Large intestine (tissue), 3 donors: Measurements from ENCODE around the gene MBOAT1. TPM values are rescaled to one million over a fixed set of nuclear protein-coding genes. Genes with fewer than 3 reads are reported as not detected.

Experiments used
- DNase-seq, 2 donors: peaks; one replicate each; pipeline versions ENCODE4 v3.0.0 to v3.0.0-alpha.2; 2013
- H3K27ac ChIP-seq: one replicate; pipeline ENCODE4 v1.5.1; 2013; ENCODE audit warnings: low read length
- H3K27me3 ChIP-seq: 2 replicates; pipeline ENCODE4 v1.6.1; 2013; ENCODE audit warnings: low read length; ENCODE audit not compliant: control insufficient read depth, insufficient read depth
- H3K36me3 ChIP-seq: 2 replicates; pipeline ENCODE4 v1.6.1; 2013; ENCODE audit warnings: low read length; ENCODE audit not compliant: control insufficient read depth, insufficient read depth
- H3K4me1 ChIP-seq: one replicate; pipeline ENCODE4 v1.6.1; 2013; ENCODE audit warnings: low read length; ENCODE audit not compliant: control insufficient read depth, insufficient read depth
- H3K4me3 ChIP-seq: one replicate; pipeline ENCODE4 v1.5.1; 2013; ENCODE audit warnings: low read length
- H3K9me3 ChIP-seq: one replicate; pipeline ENCODE4 v1.6.1; 2013; ENCODE audit warnings: mild to moderate bottlenecking, low read depth, low read length, moderate library complexity; ENCODE audit not compliant: control insufficient read depth
- WGBS: methylation state at CpG from one replicate; pipeline ENCODE4 v1.1.5; 2013; ENCODE audit warnings: low lambda C conversion rate; ENCODE audit not compliant: insufficient coverage; 5-methylcytosine and 5-hydroxymethylcytosine counted together
- polyA plus RNA-seq: library from polyadenylated mRNA; unstranded; fragments of 120-200 nt; gene quantifications from one replicate; pipeline ENCODE4 v1.2.1, GENCODE V29; 2013

MBOAT1 gene
- polyA plus RNA-seq, 1 donor, result 26.4 TPM

- Histone ChIP-seq H3K27me3 (no peaks in the 10 kb centered on the region), H3K27ac (peak overlapping the region; percentile 69), H3K36me3 (peaks cover 2% of the 10 kb centered on the region), H3K4me3 (no peak overlapping the region), H3K9me3 (no peaks in the 10 kb centered on the region), H3K4me1 (peaks cover 46% of the 10 kb centered on the region)
- peak in 1 of 2 donors; percentile 53 for DNase-seq
- WGBS, result no CpG with 5 or more reads among the region's 7 CpGs
Observed at GRCh38 chr6:20203561-20204511, 8.4 kb downstream of the MBOAT1 start.

GRCh38 chr6:20202699-20203302 is 9.5 kb downstream of the MBOAT1 start:
- no peak overlapping the region for H3K4me3 ChIP-seq
- WGBS, result 44% methylated on average over 2 of the region's 3 CpGs
- H3K36me3 ChIP-seq, result peaks cover 2% of the 10 kb centered on the region
- H3K27ac ChIP-seq, result peak overlapping the region; percentile 69
- H3K27me3 ChIP-seq, result no peaks in the 10 kb centered on the region
- H3K9me3 ChIP-seq, result no peaks in the 10 kb centered on the region
- peak in 1 of 2 donors; percentile 20 for DNase-seq
- H3K4me1 ChIP-seq, result peaks cover 46% of the 10 kb centered on the region

- H3K27me3 ChIP-seq, result no peaks in the 10 kb centered on the region
- WGBS, result 50% methylated on average over 1 of the region's 1 CpG
- no peak overlapping the region for H3K4me3 ChIP-seq
- no peaks in the 10 kb centered on the region for H3K9me3 ChIP-seq
- peaks cover 46% of the 10 kb centered on the region for H3K4me1 ChIP-seq
- peak in 1 of 2 donors; percentile 41 for DNase-seq
- peak overlapping the region; percentile 69 for H3K27ac ChIP-seq
- H3K36me3 ChIP-seq, result peaks cover 2% of the 10 kb centered on the region
Observed at GRCh38 chr6:20202324-20202658, 10.0 kb downstream of the MBOAT1 start.

- peaks cover 2% of the 10 kb centered on the region for H3K36me3 ChIP-seq
- H3K27me3 ChIP-seq, result no peaks in the 10 kb centered on the region
- DNase-seq, result no peak
- H3K9me3 ChIP-seq, result no peaks in the 10 kb centered on the region
- peak overlapping the region; percentile 69 for H3K27ac ChIP-seq
- WGBS, result 75% methylated on average over 1 of the region's 8 CpGs
- H3K4me1 ChIP-seq, result peaks cover 46% of the 10 kb centered on the region
- H3K4me3 ChIP-seq, result no peak overlapping the region
Observed at GRCh38 chr6:20200761-20201630, 11.3 kb downstream of the MBOAT1 start.

GRCh38 chr6:20198775-20199174 is 13.5 kb downstream of the MBOAT1 start:
- DNase-seq, result peak; percentile 70 to 91
- peaks cover 2% of the 10 kb centered on the region for H3K36me3 ChIP-seq
- H3K4me1 ChIP-seq, result peaks cover 32% of the 10 kb centered on the region
- peak overlapping the region; percentile 14 for H3K4me3 ChIP-seq
- no peaks in the 10 kb centered on the region for H3K9me3 ChIP-seq
- no peaks in the 10 kb centered on the region for H3K27me3 ChIP-seq
- 9% methylated on average over 4 of the region's 6 CpGs for WGBS
- peak overlapping the region; percentile 82 for H3K27ac ChIP-seq

GRCh38 chr6:20198156-20198774 is 14.0 kb downstream of the MBOAT1 start:
- Histone ChIP-seq H3K4me1 (peaks cover 27% of the 10 kb centered on the region), H3K27ac (peak overlapping the region; percentile 82), H3K9me3 (no peaks in the 10 kb centered on the region), H3K27me3 (no peaks in the 10 kb centered on the region), H3K36me3 (peaks cover 2% of the 10 kb centered on the region), H3K4me3 (peak overlapping the region; percentile 14)
- WGBS, result 97% methylated on average over 4 of the region's 6 CpGs
- DNase-seq, result no peak

- Histone ChIP-seq H3K27me3 (no peaks in the 10 kb centered on the region), H3K4me1 (peaks cover 28% of the 10 kb centered on the region), H3K27ac (no peak overlapping the region), H3K36me3 (peaks cover 2% of the 10 kb centered on the region), H3K9me3 (no peaks in the 10 kb centered on the region), H3K4me3 (no peak overlapping the region)
- WGBS, result no CpG with 5 or more reads among the region's 3 CpGs
- no peak for DNase-seq
Observed at GRCh38 chr6:20197251-20197650, 15.0 kb downstream of the MBOAT1 start.

- Histone ChIP-seq H3K4me3 (no peak overlapping the region), H3K27me3 (no peaks in the 10 kb centered on the region), H3K36me3 (peaks cover 3% of the 10 kb centered on the region), H3K27ac (no peak overlapping the region), H3K4me1 (peaks cover 12% of the 10 kb centered on the region), H3K9me3 (no peaks in the 10 kb centered on the region)
- peak in 1 of 2 donors; percentile 37 for DNase-seq
- 60% methylated on average over 1 of the region's 4 CpGs for WGBS
Observed at GRCh38 chr6:20192625-20193024, 19.6 kb downstream of the MBOAT1 start.

GRCh38 chr6:20191992-20192391 is 20.3 kb downstream of the MBOAT1 start:
- H3K9me3 ChIP-seq, result no peaks in the 10 kb centered on the region
- no peaks in the 10 kb centered on the region for H3K27me3 ChIP-seq
- H3K27ac ChIP-seq, result no peak overlapping the region
- peaks cover 5% of the 10 kb centered on the region for H3K36me3 ChIP-seq
- no peak overlapping the region for H3K4me3 ChIP-seq
- peaks cover 12% of the 10 kb centered on the region for H3K4me1 ChIP-seq
- peak in 1 of 2 donors; percentile 31 for DNase-seq
- 0% methylated on average over 1 of the region's 1 CpG for WGBS

- Histone ChIP-seq H3K36me3 (peaks cover 18% of the 10 kb centered on the region), H3K27ac (no peak overlapping the region), H3K4me3 (no peak overlapping the region), H3K9me3 (no peaks in the 10 kb centered on the region), H3K27me3 (no peaks in the 10 kb centered on the region), H3K4me1 (peaks cover 12% of the 10 kb centered on the region)
- DNase-seq, result no peak
Observed at GRCh38 chr6:20188630-20189075, 23.6 kb downstream of the MBOAT1 start.
